Tibial nerve (tissue), 4 donors: ENCODE data around the gene KPNA6. TPM values are rescaled to one million over a fixed set of nuclear protein-coding genes. Genes with fewer than 3 reads are reported as not detected.

Experiments
- DNase-seq, 2 donors: peaks; one replicate each; pipeline ENCODE4 v3.0.0-alpha.2; 2019; ENCODE audit warnings: low spot score in 2 of 2
- H3K27ac ChIP-seq, 4 donors: fragments of 200-600 bp; sonication (generic) in 3 of 4; one replicate each; pipeline ENCODE4 v1.5.1; 2017 to 2019; ENCODE audit warnings: mild to moderate bottlenecking in 1 of 4
- H3K27me3 ChIP-seq, 2 donors: fragments of 200-600 bp; sonication (generic) in 1 of 2; one replicate each; pipeline versions ENCODE4 v1.5.1 to v1.6.0; 2017 to 2019
- H3K36me3 ChIP-seq, 3 donors: fragments of 200-600 bp; sonication (generic); one replicate each; pipeline ENCODE4 v1.5.1; 2018 to 2019
- H3K4me1 ChIP-seq, 4 donors: fragments of 200-600 bp; sonication (generic) in 3 of 4; one replicate each; pipeline ENCODE4 v1.5.1; 2017 to 2019
- H3K4me3 ChIP-seq, 4 donors: fragments of 200-600 bp; sonication (generic) in 3 of 4; one replicate each; pipeline ENCODE4 v1.5.1; 2017 to 2019; ENCODE audit warnings: mild to moderate bottlenecking in 1 of 4, moderate library complexity in 1 of 4
- H3K9me3 ChIP-seq, 4 donors: fragments of 200-600 bp; sonication (generic) in 3 of 4; one replicate each; pipeline ENCODE4 v1.5.1; 2017 to 2019
- CTCF ChIP-seq, 5 experiments: fragments of 200-600 bp in 3 of 5; fragments of 450-650 bp in 2 of 5; sonication (generic) in 3 of 5; IDR thresholded peaks; one replicate each; pipeline ENCODE4 v1.5.1; 2016 to 2019; ENCODE audit warnings: antibody characterized with exemption in 5 of 5, mild to moderate bottlenecking in 3 of 5, moderate library complexity in 2 of 5
- EP300 ChIP-seq, 2 donors: sonication (generic); formaldehyde crosslinking; IDR thresholded peaks; one replicate each; pipeline ENCODE4 v1.6.1; 2017; ENCODE audit warnings: antibody characterized with exemption in 2 of 2, mild to moderate bottlenecking in 1 of 2
- POLR2A ChIP-seq, 2 donors: fragments of 450-650 bp; IDR thresholded peaks; one replicate each; pipeline ENCODE4 v1.6.1; 2017; ENCODE audit warnings: antibody characterized with exemption in 2 of 2, mild to moderate bottlenecking in 2 of 2, moderate library complexity in 2 of 2
- WGBS, 2 donors: methylation state at CpG; one replicate each; pipeline ENCODE4 v1.1.5; 2018; 5-methylcytosine and 5-hydroxymethylcytosine counted together
- total RNA-seq, 4 donors: library from RNA; depleted of rRNA; stranded (reverse); fragments of >200 nt; gene quantifications; one replicate each; pipeline ENCODE4 v1.1.0, GENCODE V29; 2016

KPNA6 gene
- total RNA-seq, 4 donors from 2014 or later, result 30.3 to 39.3 (median 33.5) TPM

- no peaks in the 10 kb centered on the region for H3K27me3 ChIP-seq
- peaks cover 0 to 10% (median 0%) of the 10 kb centered on the region in 3 donors for H3K36me3 ChIP-seq
- TF ChIP-seq CTCF (IDR thresholded peaks at IDR 0.05), result no peak
- TF ChIP-seq POLR2A (IDR thresholded peaks at IDR 0.05), result peak in 1 of 2 donors; percentile 67
- TF ChIP-seq EP300 (IDR thresholded peaks at IDR 0.05), result peak; percentile 81 to 90
- H3K4me3 ChIP-seq, result peak within 1 kb of the TSS; percentile 53 to 91 (median 72)
- H3K27ac ChIP-seq, result peak within 1 kb of the TSS; percentile 55 to 88 (median 80)
- 2 to 4% methylated on average over 36 to 70 of the region's 77 CpGs for WGBS, 2 donors
- H3K9me3 ChIP-seq, result no peaks in the 10 kb centered on the region
- peak; percentile 72 to 78 for DNase-seq
- H3K4me1 ChIP-seq, result peaks cover 0 to 39% (median 18%) of the 10 kb centered on the region in 4 donors
These were observed 97.8 kb downstream of the KPNA6 start, which contains the start of gene IQCC for GRCh38 chr1:32205401-32206370. Gene IQCC (plus strand): TSS chr1:32205671. CDS start chr1:32205682, 11 bp downstream.

- no peaks in the 10 kb centered on the region for H3K27me3 ChIP-seq
- TF ChIP-seq EP300 (IDR thresholded peaks at IDR 0.05), result no peak
- no peak for TF ChIP-seq POLR2A (IDR thresholded peaks at IDR 0.05)
- TF ChIP-seq CTCF (IDR thresholded peaks at IDR 0.05), result no peak
- DNase-seq, result no peak
- H3K9me3 ChIP-seq, result no peaks in the 10 kb centered on the region
- H3K36me3 ChIP-seq, result peaks cover 0 to 21% (median 0%) of the 10 kb centered on the region in 3 donors
- peaks cover 0 to 23% (median 10%) of the 10 kb centered on the region in 4 donors for H3K4me1 ChIP-seq
- no peak overlapping the region for H3K27ac ChIP-seq
- WGBS, 2 donors, result 89 to 91% methylated on average over 6 of the region's 6 CpGs
- no peak overlapping the region for H3K4me3 ChIP-seq
These were observed 100.6 kb downstream of the KPNA6 start for GRCh38 chr1:32208469-32208868.

- DNase-seq, result no peak
- TF ChIP-seq EP300 (IDR thresholded peaks at IDR 0.05) (no peak), CTCF (IDR thresholded peaks at IDR 0.05) (no peak), POLR2A (IDR thresholded peaks at IDR 0.05) (no peak)
- no peaks in the 10 kb centered on the region for H3K27me3 ChIP-seq
- peaks cover 0 to 25% (median 0%) of the 10 kb centered on the region in 3 donors for H3K36me3 ChIP-seq
- WGBS, 2 donors, result 84 to 86% methylated on average over 1 to 5 of the region's 5 CpGs
- no peak within 1 kb of the TSS for H3K27ac ChIP-seq
- H3K4me3 ChIP-seq, result no peak within 1 kb of the TSS
- no peaks in the 10 kb centered on the region for H3K9me3 ChIP-seq
- H3K4me1 ChIP-seq, result peaks cover 0 to 23% (median 10%) of the 10 kb centered on the region in 4 donors
These were observed 101.1 kb downstream of the KPNA6 start, which contains the start of gene DCDC2B for GRCh38 chr1:32208891-32209328. Gene DCDC2B (plus strand): TSS chr1:32209089. CDS start chr1:32209094, 5 bp downstream.

DNA sequence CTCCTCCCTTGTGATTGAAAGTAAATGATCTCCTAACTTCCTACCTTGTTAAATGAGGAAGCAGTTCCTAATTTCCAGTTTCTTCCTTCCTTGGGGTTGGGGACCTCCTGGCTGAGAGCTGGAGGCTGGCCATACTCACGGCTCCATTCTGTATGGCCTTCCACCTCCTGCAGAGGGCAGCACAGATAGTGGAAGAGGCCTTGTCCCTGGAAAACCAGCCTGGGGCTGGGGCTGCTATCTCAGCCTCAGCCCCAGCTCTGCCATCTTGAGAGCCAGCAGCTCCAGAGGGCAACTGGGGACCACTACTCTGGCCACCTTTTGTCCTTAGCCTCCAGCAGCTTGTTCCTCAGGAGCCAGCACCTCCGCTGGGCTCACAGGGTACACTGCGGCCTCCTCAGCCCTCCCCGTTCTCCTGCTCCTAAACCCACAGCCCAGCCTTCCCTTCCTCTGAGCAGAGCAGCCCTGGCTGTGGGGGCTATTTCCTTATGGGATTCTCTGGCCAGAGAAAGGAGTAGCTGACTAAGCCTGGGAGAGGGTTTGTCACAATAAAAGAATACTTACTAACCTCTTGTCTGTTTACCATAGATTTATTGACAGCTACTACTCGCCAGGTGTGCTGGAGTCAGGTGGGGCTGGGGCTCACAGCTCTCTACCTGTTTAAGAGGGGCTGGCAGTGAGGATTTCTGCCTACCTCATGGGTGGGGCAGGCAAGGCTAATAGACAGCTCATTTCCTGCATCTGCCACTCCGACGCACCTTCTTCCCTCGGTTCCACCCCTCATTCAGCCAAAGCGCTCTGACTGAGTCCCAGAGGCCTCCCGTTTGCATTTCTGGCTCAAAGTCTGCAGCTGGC is 108.0 kb downstream of the KPNA6 start:
- DNase-seq, result peak in 1 of 2 donors; percentile 56

More for the DNA sequence above, 108.0 kb downstream of the KPNA6 start:
- Histone ChIP-seq H3K36me3 (peaks cover 0 to 78% (median 0%) of the 10 kb centered on the region in 3 donors), H3K27me3 (no peaks in the 10 kb centered on the region), H3K4me3 (no peak overlapping the region), H3K9me3 (no peaks in the 10 kb centered on the region), H3K4me1 (peaks cover 0 to 31% (median 2%) of the 10 kb centered on the region in 4 donors), H3K27ac (peak overlapping the region in 2 of 4 donors; percentile 3 to 59)
- 78 to 79% methylated on average over 10 of the region's 10 CpGs for WGBS, 2 donors
- TF ChIP-seq POLR2A (IDR thresholded peaks at IDR 0.05) (no peak), CTCF (IDR thresholded peaks at IDR 0.05) (peak; percentile 54 to 64 (median 63))
